SK-N-MC (cell line): ENCODE measurements around the gene MID1.

Experiments
- FOXP2 ChIP-seq: optimal IDR thresholded peaks from 2 replicates; pipeline ENCODE3; 2011; ENCODE audit warnings: mild to moderate bottlenecking, moderate library complexity; ENCODE audit not compliant: insufficient read depth; ENCODE audit errors: extremely low read length, control extremely low read depth
- POLR2AphosphoS5 ChIP-seq: IDR thresholded peaks from 2 replicates; pipeline ENCODE4 v1.6.1; 2012; ENCODE audit warnings: mild to moderate bottlenecking, low read depth, low read length, borderline replicate concordance

- no peak for TF ChIP-seq POLR2AphosphoS5
- no peak for TF ChIP-seq FOXP2
These were observed 219.1 kb downstream of the MID1 start for GRCh38 chrX:10401239-10401638.
